Superior temporal gyrus (tissue), 1 donor: Measurements from ENCODE around the gene NT5DC1.
A peak's percentile ranks its signal among the peaks of the same experiment; 100 is the strongest.

Experiments used
- DNase-seq: peaks from one replicate; pipeline ENCODE4 v3.0.0-alpha.2; 2016; ENCODE audit errors: extremely low spot score

NT5DC1 gene

DNA sequence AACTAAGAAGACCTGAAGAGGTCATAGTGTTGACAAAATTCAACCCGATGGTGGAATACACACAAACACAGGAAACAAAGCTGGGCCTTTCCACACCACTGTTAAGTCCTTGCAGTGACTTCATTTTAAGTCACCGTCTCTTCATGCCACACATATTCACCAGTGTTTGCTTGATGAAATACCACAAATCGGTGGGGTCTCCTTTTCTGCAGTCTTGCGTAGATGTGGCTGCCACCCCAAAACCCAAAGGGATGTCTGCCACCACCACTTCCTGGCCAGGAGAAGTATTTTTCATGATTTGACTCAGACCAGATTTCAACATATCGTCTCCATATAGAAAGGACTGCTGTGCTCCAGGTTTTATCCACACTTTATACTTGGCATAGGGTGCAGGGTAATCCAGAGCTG, 36.3 kb downstream of the NT5DC1 start:
- DNase-seq: peak; percentile 58

DNA sequence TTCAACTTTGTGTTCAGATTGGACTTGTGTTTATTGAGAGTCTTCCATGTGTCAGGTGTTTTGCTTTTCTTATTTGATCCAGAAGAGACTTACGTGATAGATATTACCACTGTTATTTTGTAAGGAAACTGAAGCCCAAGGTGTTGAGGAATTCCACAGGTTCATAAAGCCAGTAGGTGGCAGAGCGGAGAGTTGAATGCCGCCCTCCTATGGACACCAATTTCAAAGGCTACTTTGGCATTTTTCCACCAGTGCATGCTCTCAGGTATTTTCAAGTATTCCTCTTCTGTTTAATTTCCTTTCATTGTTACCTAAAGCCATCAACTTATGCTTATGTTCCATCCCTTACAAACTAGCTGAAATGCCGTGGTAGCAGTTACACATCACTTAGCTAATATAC, 39.3 kb downstream of the NT5DC1 start:
- no peak for DNase-seq

- DNase-seq: no peak
These were observed 44.0 kb downstream of the NT5DC1 start for GRCh38 chr6:116144605-116145004.

DNA sequence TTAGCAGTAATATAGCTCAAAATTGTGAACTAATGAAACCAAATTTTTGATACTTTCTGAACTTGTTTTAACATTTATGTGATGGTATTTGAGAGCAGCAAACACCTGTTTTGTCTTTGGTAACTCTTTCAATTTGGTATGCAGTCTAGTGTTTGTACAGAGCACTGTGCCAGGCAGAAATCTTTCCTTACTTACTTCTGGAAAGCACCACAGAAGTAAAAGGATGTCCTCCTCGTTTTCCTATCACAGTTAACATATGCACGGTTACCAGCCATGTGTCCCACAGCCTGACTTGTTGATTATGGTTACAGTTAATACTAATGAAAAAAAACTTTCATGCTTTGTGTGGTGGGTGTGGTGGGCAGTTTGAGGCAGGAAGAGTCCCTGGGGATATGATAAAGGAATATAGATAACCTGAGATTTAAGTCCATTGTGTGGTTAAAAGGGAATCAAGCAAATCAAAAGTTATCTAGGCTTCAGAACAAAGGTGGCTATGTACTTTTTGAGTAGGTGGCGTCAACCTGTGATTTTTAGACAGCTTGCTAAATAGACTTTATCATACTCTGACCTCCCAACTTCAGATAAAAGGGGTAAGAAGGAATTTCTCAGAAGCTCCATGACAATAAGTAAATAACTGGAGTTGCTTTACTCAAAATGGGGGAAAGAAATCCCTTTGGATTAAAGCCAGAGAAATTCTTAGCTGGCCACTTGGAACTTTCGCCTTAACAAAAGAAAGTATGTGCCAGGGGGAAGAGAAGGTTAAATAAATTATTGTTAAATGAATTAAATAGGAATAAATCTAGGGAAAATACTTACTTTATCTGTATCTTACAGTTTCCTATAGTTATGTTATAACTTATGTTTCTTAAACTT, 45.4 kb downstream of the NT5DC1 start:
- DNase-seq: no peak

GRCh38 chr6:116152620-116153019, 52.0 kb downstream of the NT5DC1 start:
- DNase-seq: no peak

DNA sequence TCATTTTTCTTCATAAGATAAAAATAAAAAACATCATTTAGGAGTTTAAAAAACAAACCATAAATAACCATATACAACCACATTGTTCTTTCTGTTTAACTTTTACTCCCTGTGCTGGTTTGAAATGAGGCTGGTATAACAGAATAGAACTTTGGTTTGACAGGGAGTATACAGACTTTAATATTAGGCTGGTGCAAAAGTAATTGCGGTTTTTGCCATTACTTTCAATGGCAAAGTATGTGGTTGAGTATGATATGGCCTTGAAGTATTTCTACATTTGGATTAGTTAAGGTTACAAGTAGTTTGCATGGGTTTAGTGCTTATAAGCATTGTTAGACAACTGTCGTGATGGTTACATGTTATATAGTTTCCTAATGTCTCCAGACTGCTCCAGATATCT, 54.2 kb downstream of the NT5DC1 start:
- DNase-seq: no peak

DNA sequence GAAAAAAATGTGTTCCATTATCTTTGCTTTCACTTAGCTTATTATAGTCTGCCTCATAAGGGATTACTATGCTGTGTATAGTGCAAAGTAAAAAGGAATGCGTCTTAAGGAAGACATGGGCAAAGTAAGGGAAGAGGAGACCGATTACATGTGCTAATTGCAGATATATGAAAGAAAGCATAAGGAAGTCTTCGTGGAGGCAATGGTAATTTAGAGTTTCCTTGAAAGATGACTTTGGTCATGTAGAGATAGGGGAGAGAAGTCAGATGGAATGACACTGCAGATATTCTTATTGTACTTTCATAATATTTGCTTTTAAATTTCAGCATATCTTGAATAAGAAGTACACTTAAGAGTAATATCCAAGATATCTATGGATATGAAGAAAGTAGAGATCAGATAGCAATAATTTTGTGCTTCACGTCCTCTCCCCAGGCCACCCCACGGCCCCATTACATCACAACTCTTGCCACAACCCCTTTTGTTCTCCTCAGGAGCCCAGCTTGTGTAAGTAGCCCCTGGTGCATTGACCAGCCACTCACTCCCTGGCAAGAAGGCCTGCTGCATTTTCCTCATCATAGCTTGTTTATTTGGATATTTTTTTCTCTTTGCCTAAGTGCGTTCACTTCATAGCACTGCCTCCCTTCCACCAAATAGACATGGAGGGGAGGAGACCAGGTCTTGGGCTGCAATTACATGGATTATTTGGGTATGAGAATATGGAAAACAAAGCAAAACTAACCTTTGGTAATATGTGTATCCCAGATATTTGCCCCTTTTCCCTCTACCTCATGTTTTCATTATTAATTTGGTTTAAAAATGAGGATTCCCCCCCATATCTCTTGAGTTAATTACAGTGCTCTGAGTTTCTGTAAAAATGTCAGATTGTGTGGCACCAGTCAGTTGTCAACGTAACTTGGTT, 56.0 kb downstream of the NT5DC1 start:
- DNase-seq: no peak

GRCh38 chr6:116157391-116157790, 56.7 kb downstream of the NT5DC1 start:
- no peak for DNase-seq

- DNase-seq: no peak
These were observed 58.0 kb downstream of the NT5DC1 start for GRCh38 chr6:116158641-116159040.

GRCh38 chr6:116159782-116160524, 59.3 kb downstream of the NT5DC1 start:
- no peak for DNase-seq

DNA sequence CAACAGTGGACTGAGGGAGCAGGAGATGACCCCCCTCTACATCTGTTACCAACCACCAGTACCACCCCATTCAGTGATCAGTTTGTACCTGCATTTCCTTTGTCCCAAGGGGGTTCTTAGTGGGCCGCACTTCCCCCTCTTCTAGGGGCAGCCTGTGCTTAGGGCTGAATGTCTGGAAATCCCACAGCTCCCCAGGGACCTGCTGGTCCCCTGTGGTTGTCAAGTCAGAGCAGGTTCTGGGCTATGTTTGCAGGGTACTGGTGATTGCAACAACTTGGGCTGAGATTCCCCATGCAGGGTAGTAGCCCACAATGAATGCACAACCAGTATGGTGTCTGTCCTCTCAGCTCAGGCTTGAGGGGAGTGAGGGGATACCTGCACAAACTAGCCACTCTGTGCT, 64.9 kb downstream of the NT5DC1 start:
- no peak for DNase-seq

GRCh38 chr6:116166369-116166768, 65.7 kb downstream of the NT5DC1 start:
- no peak for DNase-seq

DNA sequence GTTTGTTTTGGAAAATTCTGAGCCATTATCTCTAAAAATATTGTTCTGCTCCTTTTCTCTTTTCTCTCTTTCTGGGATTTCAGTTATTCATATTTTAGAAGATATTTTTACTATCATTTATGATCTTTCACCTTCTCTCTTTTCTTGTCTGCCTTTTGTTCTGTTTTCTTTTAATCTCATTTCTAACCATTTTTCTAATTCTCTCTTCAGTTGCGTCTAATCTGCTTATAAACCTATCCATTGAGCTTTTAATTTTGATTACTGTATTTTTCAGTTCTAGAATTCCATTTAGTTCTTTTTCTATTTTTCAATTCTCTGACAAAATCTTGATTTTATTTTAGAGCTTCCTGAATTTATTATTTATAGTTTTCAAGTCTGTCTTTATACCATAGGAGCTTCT, 67.5 kb downstream of the NT5DC1 start:
- DNase-seq: no peak

DNA sequence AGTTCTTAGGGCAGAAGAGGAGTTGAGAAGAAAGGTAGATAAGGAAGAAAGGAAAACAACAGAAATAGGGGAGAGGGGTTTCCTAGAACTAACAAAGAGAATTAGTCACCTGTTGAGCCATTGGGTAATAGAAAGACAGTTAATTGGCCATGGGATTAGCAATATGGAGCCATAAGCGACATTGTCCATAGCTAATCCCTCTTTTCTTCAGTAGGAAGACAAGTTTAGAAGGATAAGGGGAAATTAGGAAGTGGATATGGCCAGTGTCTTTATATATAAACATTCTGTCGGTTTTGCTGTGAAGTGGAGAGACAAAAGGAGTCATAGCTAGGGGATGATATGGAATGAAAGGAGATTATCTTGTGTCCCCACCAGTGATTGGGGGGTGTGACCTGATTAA, 69.2 kb downstream of the NT5DC1 start:
- no peak for DNase-seq

GRCh38 chr6:116170358-116171057, 69.9 kb downstream of the NT5DC1 start:
- no peak for DNase-seq

- no peak for DNase-seq
These were observed 73.3 kb downstream of the NT5DC1 start for GRCh38 chr6:116173928-116174327.

- no peak for DNase-seq
These were observed 74.7 kb downstream of the NT5DC1 start for GRCh38 chr6:116175344-116175743.

- DNase-seq: no peak
These were observed 75.9 kb downstream of the NT5DC1 start for GRCh38 chr6:116176596-116176995.

DNA sequence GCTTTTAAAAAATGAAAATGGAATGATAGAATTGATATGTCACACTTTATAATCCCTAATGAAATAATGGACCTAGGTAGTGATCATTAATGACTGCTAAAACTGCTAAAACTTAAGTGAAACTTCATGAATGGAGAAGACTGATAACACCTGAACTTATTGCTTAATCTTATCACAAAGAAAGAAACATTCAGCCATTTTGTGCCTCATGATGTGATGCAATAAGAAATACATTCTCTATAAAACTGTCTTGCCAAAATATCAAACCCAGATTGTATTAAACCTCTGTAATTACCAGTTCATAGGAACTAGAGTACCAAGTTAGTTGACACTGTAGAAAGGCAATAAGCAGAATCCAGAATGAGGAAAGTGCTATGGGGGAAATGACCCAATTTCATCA, 79.7 kb downstream of the NT5DC1 start:
- no peak for DNase-seq

- DNase-seq: no peak
These were observed 88.8 kb downstream of the NT5DC1 start for GRCh38 chr6:116189472-116189871.

DNA sequence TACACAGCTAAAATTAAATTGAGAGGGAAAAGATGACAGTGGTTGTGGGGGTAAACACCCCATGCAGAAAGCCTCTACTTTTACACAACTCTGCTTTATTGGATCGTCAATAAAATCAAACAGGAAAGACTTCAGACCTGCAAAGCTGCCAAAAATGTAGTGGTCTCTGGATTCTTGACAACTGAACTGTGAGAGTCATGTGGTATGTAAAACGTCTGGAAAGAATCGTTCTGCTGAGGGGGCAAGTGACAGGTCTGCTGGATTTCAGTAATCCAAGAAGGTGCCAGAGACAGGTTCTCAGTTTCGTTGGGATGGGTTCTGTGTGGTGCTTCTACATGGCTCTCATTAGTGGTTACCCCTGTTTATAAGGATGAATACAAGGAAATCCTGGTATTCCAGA, 89.9 kb downstream of the NT5DC1 start:
- no peak for DNase-seq
